ENCODE data around the gene CNTLN. TPM values are rescaled to one million over a fixed set of nuclear protein-coding genes. Genes with fewer than 3 reads are reported as not detected.
"Not testable (repeated sequence)": the region's sequence is repeated elsewhere in the genome, so short reads cannot be mapped to it uniquely, and the experiment has no call there.

Gene CNTLN
- total and polyA plus RNA-seq, 2 donors (not counting 1 experiment from before 2014, with no cell fraction given): 0.30 to 0.94 TPM

GRCh38 chr9:17171309-17172094 is 36.7 kb downstream of the CNTLN start:
- 93% methylated on average over 5 of the region's 5 CpGs for WGBS (ENCODE audit: insufficient coverage)
- Histone ChIP-seq H3K9ac (ENCODE audit: low read length) (no peak overlapping the region), H4K20me1 (ENCODE audit: control insufficient read depth, insufficient read depth, low read length, poor library complexity, severe bottlenecking) (no peaks in the 10 kb centered on the region), H3K4me1 (ENCODE audit: control insufficient read depth in 2 of 2, insufficient read depth in 2 of 2, low read length in 2 of 2) (no peaks in the 10 kb centered on the region), H3K79me2 (ENCODE audit: control insufficient read depth, insufficient read depth, low read length) (no peaks in the 10 kb centered on the region), H2AFZ (ENCODE audit: insufficient read depth, low read depth, low read length, poor library complexity, severe bottlenecking) (no peak overlapping the region), H3K4me2 (replicated peaks; ENCODE audit: low read depth, low read length, poor library complexity, severe bottlenecking) (no peak overlapping the region), H3K27ac (ENCODE audit: low read length in 2 of 2) (no peak overlapping the region), H3K36me3 (replicated peaks in 1 of 2; ENCODE audit: control extremely low read depth in 1 of 2, control insufficient read depth in 1 of 2, extremely low read depth in 1 of 2, insufficient read depth in 2 of 2, low read length in 1 of 2) (no peaks in the 10 kb centered on the region), H3K4me3 (ENCODE audit: control extremely low read depth in 1 of 5, extremely low read depth in 1 of 5, insufficient read depth in 1 of 5, low read depth in 2 of 5, low read length in 4 of 5) (no peak overlapping the region), H3K27me3 (replicated peaks in 1 of 4; ENCODE audit: control extremely low read depth in 1 of 4, control insufficient read depth in 3 of 4, insufficient read depth in 4 of 4, low read length in 3 of 4) (no peaks in the 10 kb centered on the region), H3K9me3 (ENCODE audit: control extremely low read depth in 1 of 3, control insufficient read depth in 2 of 3, insufficient read depth in 1 of 3, low read length in 2 of 3) (no peaks in the 10 kb centered on the region)
- Mint-ChIP-seq H3K27me3 (no peaks in the 10 kb centered on the region), H3K9me3 (ENCODE audit: insufficient read depth) (peaks cover 4% of the 10 kb centered on the region), H3K4me1 (no peaks in the 10 kb centered on the region), H3K27ac (no peak overlapping the region), H3K4me3 (no peak overlapping the region)
- ATAC-seq (ENCODE audit: low read depth): no peak
- DNase-seq: no peak
- intact Hi-C loops (cut with micrococcal nuclease): no loop called here
- CTCF ChIA-PET: no interaction called here
- POLR2A ChIA-PET: no interaction called here
- no peak for TF ChIP-seq EZH2 (IDR thresholded peaks at IDR 0.05; ENCODE audit: borderline replicate concordance, insufficient read depth, low read depth, low read length, poor library complexity, severe bottlenecking)
- no peak for TF ChIP-seq CTCF (IDR thresholded peaks at IDR 0.05)

- H3K9ac ChIP-seq (ENCODE audit: low read length); H3K27me3 ChIP-seq (replicated peaks in 1 of 4; ENCODE audit: control extremely low read depth in 1 of 4, control insufficient read depth in 3 of 4, insufficient read depth in 4 of 4, low read length in 3 of 4); H3K4me1 Mint-ChIP-seq; H2AFZ ChIP-seq (ENCODE audit: insufficient read depth, low read depth, low read length, poor library complexity, severe bottlenecking); H3K27ac ChIP-seq (ENCODE audit: low read length in 2 of 2); H3K4me1 ChIP-seq (ENCODE audit: control insufficient read depth in 2 of 2, insufficient read depth in 2 of 2, low read length in 2 of 2); ATAC-seq (ENCODE audit: low read depth); H3K4me3 ChIP-seq (ENCODE audit: control extremely low read depth in 1 of 5, extremely low read depth in 1 of 5, insufficient read depth in 1 of 5, low read depth in 2 of 5, low read length in 4 of 5); H3K27me3 Mint-ChIP-seq; H3K9me3 ChIP-seq (ENCODE audit: control extremely low read depth in 1 of 3, control insufficient read depth in 2 of 3, insufficient read depth in 1 of 3, low read length in 2 of 3); H3K4me2 ChIP-seq (replicated peaks; ENCODE audit: low read depth, low read length, poor library complexity, severe bottlenecking); H3K36me3 ChIP-seq (replicated peaks in 1 of 2; ENCODE audit: control extremely low read depth in 1 of 2, control insufficient read depth in 1 of 2, extremely low read depth in 1 of 2, insufficient read depth in 2 of 2, low read length in 1 of 2); H3K9me3 Mint-ChIP-seq (ENCODE audit: insufficient read depth); POLR2A ChIA-PET; H4K20me1 ChIP-seq (ENCODE audit: control insufficient read depth, insufficient read depth, low read length, poor library complexity, severe bottlenecking); intact Hi-C loops (cut with micrococcal nuclease); H3K27ac Mint-ChIP-seq; H3K4me3 Mint-ChIP-seq; DNase-seq; CTCF ChIA-PET; H3K79me2 ChIP-seq (ENCODE audit: control insufficient read depth, insufficient read depth, low read length): not testable (repeated sequence)
- WGBS (ENCODE audit: insufficient coverage): 95% methylated on average over 15 of the region's 15 CpGs
These were observed 42.7 kb downstream of the CNTLN start for GRCh38 chr9:17177496-17177895.
